GM12878 (cell line): ENCODE results near the gene ITGAL. TPM values are rescaled to one million over a fixed set of nuclear protein-coding genes. Genes with fewer than 3 reads are reported as not detected.

Source experiments
- DPF2 ChIP-seq: fragments of 450-650 bp; IDR thresholded peaks from 2 replicates; pipeline ENCODE4 v1.6.1; 2017; ENCODE audit warnings: mild to moderate bottlenecking
- FOS ChIP-seq: IDR thresholded peaks from 3 replicates; pipeline ENCODE4 v1.6.1; 2011; ENCODE audit warnings: borderline replicate concordance; ENCODE audit not compliant: insufficient read length; ENCODE audit errors: extremely low read depth
- GATAD2B ChIP-seq: fragments of 450-650 bp; conservative IDR thresholded peaks from 2 replicates; pipeline ENCODE4 v1.6.1; 2017; ENCODE audit warnings: low read depth, mild to moderate bottlenecking, moderate library complexity
- JUNB ChIP-seq: IDR thresholded peaks from 2 replicates; pipeline ENCODE4 v1.6.1; 2016; ENCODE audit warnings: antibody characterized with exemption, mild to moderate bottlenecking
- MTA2 ChIP-seq: fragments of 450-650 bp; IDR thresholded peaks from 2 replicates; pipeline ENCODE4 v1.6.1; 2016; ENCODE audit warnings: low read depth, mild to moderate bottlenecking, moderate library complexity
- MTA3 ChIP-seq: IDR thresholded peaks from 2 replicates; pipeline ENCODE4 v1.6.1; 2012; ENCODE audit warnings: low read length, inconsistent platforms, borderline replicate concordance
- MXI1 ChIP-seq: fragments of 150-350 bp; IDR thresholded peaks from 2 replicates; pipeline ENCODE4 v1.6.1; 2011; ENCODE audit warnings: low read depth, mild to moderate bottlenecking, inconsistent platforms, low read length, improper control_type of control experiment
- MYB ChIP-seq: fragments of 150-350 bp; IDR thresholded peaks from 2 replicates; pipeline ENCODE4 v1.6.1; 2014; ENCODE audit warnings: mild to moderate bottlenecking, low read depth, low read length, borderline replicate concordance
- NBN ChIP-seq: fragments of 450-650 bp; IDR thresholded peaks from 2 replicates; pipeline ENCODE4 v1.6.1; 2016
- NFIC ChIP-seq: IDR thresholded peaks from 2 replicates; pipeline ENCODE4 v1.6.1; 2012; ENCODE audit warnings: low read depth, mild to moderate bottlenecking, inconsistent platforms, low read length, moderate library complexity
- NR2F1 ChIP-seq: fragments of 450-650 bp; conservative IDR thresholded peaks from 2 replicates; pipeline ENCODE4 v1.6.1; 2017; ENCODE audit warnings: mild to moderate bottlenecking
- RBBP5 ChIP-seq: fragments of 200-600 bp; sonication (generic); conservative IDR thresholded peaks from 2 replicates; pipeline ENCODE4 v1.6.1; 2016
- REST ChIP-seq: IDR thresholded peaks from 2 replicates; pipeline ENCODE4 v1.6.1; 2012; ENCODE audit warnings: mild to moderate bottlenecking, low read depth, low read length
- TAF1 ChIP-seq: IDR thresholded peaks from 2 replicates; pipeline ENCODE4 v1.6.1; 2011; ENCODE audit warnings: mild to moderate bottlenecking, low read depth, low read length, borderline replicate concordance
- TBL1XR1 ChIP-seq: IDR thresholded peaks from 2 replicates; pipeline ENCODE4 v1.6.1; 2012; ENCODE audit warnings: low read depth, low read length, improper control_type of control experiment
- TCF3 ChIP-seq: IDR thresholded peaks from 2 replicates; pipeline ENCODE4 v1.6.1; 2012; ENCODE audit warnings: low read depth, mild to moderate bottlenecking, low read length, borderline replicate concordance; ENCODE audit not compliant: insufficient read depth
- USF2 ChIP-seq: IDR thresholded peaks from 2 replicates; pipeline ENCODE4 v1.6.1; 2011; ENCODE audit warnings: low read depth, low read length, improper control_type of control experiment, borderline replicate concordance
- ZBED1 ChIP-seq: IDR thresholded peaks from 2 replicates; pipeline ENCODE4 v1.6.1; 2016; ENCODE audit warnings: borderline replicate concordance
- ZBTB33 ChIP-seq: fragments of 450-650 bp; IDR thresholded peaks from 2 replicates; pipeline ENCODE4 v1.6.1; 2017; ENCODE audit warnings: mild to moderate bottlenecking
- ZNF592 ChIP-seq: fragments of 450-650 bp; IDR thresholded peaks from 2 replicates; pipeline ENCODE4 v1.6.1; 2017; ENCODE audit warnings: mild to moderate bottlenecking, moderate library complexity
- polyA plus RNA-seq, 11 experiments: library from polyadenylated mRNA; depleted of rRNA in 4 of 11; unstranded in 6 of 11; stranded (reverse) in 5 of 11; fragments of >200 nt; fragmentation: Nextera tagmentation in 4 of 11; fragmentation: Illumina TruSeq in 1 of 11; extraction: Ambion mirVana in 4 of 11; extraction: Trizol in 1 of 11; gene quantifications; 1 replicate in 1 of 11; 2 replicates in 10 of 11; pipeline versions ENCODE4 v1.2.1 to v1.2.3, GENCODE V29; 2011 to 2016; ENCODE audit warnings: inconsistent platforms in 2 of 11, missing spikeins in 2 of 11, low read depth in 1 of 11
- total RNA-seq, 4 experiments: library from RNA; depleted of rRNA in 3 of 4; stranded (reverse); fragments of >200 nt in 3 of 4; fragmentation: Illumina TruSeq in 1 of 4; extraction: Trizol in 1 of 4; gene quantifications; 2 replicates each; pipeline versions ENCODE4 v1.2.1 to v1.2.3, GENCODE V29; 2013 to 2021

ITGAL gene
- total and polyA plus RNA-seq, 10 of the 15 experiments (the other 5 are each of a cell fraction or from before 2014, with no cell fraction given): 10.7 to 170 (median 96.9) TPM

- peak; percentile 95 for TF ChIP-seq DPF2
- TF ChIP-seq NBN: no peak
- peak; percentile 64; the same call in 1 of the 2 replicates for TF ChIP-seq ZBTB33
- no peak for TF ChIP-seq ZNF592
- TF ChIP-seq ZBED1: no peak
- TF ChIP-seq MXI1: peak; percentile 40
- TF ChIP-seq TBL1XR1: no peak
- no peak for TF ChIP-seq RBBP5
- TF ChIP-seq TCF3: peak; percentile 30; the same call in 1 of the 2 replicates
- TF ChIP-seq REST: no peak
- TF ChIP-seq MYB: no peak
- no peak for TF ChIP-seq MTA2
- 0 out of 2 replicates have a peak, but pooled peaks have one; percentile 44 for TF ChIP-seq GATAD2B
- peak; percentile 50; the same call in 1 of the 2 replicates for TF ChIP-seq NFIC
- TF ChIP-seq FOS: peak; percentile 38
- TF ChIP-seq USF2: no peak; the same call in 1 of the 2 replicates
- TF ChIP-seq NR2F1: peak; percentile 59
- TF ChIP-seq JUNB: no peak
- peak; percentile 38; the same call in 1 of the 2 replicates for TF ChIP-seq TAF1
- 0 out of 2 replicates have a peak, but pooled peaks have one; percentile 70 for TF ChIP-seq MTA3
Measured at GRCh38 chr16:30445408-30446202, 26.9 kb upstream of the ITGAL start, which contains the start of gene SEPHS2 (continued).
